ENCODE data around the gene PAWR.
"Not testable (repeated sequence)": the region's sequence is repeated elsewhere in the genome, so short reads cannot be mapped to it uniquely, and the experiment has no call there.

The PAWR gene

GRCh38 chr12:79686171-79686570 is 4.6 kb downstream of the PAWR start:
- DNase-seq, result no peak

DNA sequence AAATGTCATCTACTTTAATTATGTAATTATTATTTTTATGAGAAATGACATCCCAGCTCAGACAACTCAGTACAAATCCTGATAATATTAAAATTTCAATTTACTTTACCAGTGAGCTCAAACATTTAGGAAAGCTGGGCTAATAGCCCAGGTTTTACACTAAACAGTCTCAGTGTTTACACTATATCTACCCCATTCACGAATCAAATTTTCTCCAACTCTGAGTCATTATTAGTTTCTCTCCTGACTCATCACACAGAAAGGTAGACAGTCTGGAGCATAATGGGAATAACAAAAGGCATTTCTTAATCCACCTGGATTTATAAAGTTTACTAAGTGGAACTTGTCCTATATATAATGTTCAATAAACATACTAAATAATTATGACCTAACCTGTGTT is 5.7 kb downstream of the PAWR start:
- no peak for DNase-seq

GRCh38 chr12:79684338-79684737 is 6.4 kb downstream of the PAWR start:
- not testable (repeated sequence) for DNase-seq

DNA sequence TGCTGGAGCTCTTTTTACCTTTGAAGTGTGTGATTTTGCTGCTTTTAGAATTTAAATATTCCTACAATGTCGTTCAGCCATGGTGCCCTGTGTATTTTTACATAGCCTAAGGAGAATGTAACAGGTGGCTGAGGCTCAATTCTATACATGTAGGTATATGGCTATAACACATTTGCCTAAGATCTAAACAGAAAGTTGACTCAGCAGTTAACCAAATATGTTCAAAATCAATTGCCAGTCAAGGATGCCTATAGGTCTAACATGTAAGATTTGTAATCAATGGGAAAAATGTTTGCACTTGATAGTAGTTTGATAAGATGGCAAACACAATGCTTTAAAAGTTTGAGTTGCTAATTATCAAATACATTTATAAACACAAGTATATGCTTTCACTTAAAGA is 8.2 kb downstream of the PAWR start:
- no peak for DNase-seq

DNA sequence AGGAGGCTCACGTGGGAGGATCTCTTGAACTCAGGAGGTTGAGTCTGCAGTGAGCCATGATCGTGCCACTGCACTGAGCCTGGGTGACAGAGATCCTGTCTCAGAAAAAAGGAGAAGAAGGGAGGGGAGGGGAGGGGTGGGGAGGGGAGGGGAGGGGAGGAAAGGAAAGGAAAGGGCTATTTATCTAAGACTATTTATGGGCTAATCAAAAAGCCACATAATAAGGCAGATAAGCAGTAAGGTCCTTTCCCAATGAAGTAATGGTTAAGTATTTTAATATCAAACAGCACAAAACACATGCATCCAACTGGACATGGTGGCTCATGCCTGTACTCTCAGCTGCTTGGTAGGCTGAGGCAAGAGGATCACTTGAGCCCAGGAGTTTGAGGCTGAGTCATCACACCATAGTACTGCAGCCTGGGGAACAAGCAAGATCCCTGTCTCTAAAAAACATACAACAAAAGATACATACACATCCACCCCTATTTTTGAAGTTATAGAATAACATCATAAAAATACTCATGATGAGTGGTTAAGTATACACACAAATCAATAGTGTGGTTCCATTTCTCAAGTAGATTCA is 9.7 kb downstream of the PAWR start:
- DNase-seq, result no peak

DNA sequence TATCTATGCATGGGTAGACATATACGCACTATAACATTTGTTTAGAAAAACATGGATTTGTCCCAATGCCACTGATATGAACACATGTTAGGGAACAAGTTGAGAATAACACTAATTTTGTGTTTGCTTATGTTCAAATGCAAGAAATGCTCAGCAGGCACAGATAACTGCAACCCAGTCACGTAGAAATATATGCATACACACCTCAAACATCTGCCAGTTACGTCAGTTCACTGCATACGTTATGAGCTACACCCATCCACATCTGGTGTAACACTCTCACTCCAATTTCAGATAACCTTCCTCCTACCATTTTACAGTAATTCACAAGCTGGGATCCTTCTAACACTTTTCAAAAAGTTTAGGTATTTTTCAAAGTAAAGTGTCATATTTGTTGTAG is 10.7 kb downstream of the PAWR start:
- DNase-seq, result no peak

DNA sequence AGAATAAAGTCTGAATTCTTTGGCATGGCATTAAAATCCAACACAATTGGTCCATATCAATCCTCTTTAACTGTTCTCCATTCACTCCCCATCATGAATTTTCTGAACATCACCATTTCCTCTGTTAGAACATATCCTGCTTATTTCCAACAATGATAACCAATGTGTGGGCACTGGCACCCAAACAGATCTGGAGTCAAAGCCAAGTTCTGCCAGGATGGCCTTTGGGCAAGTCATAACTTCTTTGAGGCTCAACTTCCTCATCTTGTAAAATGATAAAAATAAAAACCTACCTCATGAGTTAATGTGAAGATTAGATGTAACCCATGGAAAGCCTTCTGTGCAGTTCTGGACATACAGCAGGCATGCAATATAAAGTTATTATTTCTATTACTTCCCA is 12.5 kb downstream of the PAWR start:
- no peak for DNase-seq

DNA sequence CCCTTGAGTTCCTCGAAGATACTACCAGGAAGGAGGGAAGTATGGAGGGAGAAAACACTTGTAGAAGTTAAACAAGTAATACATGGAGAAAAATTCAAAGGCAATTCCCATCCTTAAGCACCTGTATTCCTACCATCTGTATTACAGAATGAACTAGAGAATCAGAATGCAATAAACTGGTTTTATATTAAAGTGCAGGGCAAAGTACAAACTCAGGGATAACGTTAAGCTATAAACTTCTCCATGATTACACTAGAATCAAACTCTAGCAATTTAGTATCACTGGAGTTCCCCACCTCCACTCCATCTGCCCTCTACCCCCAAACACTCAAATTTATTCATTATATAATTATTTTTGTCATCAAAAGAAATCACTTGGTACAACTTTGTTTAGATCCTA is 13.1 kb downstream of the PAWR start:
- no peak for DNase-seq

GRCh38 chr12:79676579-79676978 is 14.2 kb downstream of the PAWR start:
- DNase-seq, result no peak

- no peak for DNase-seq
Measured at GRCh38 chr12:79674629-79675028, 16.1 kb downstream of the PAWR start.

GRCh38 chr12:79673354-79673753 is 17.4 kb downstream of the PAWR start:
- DNase-seq, result no peak

DNA sequence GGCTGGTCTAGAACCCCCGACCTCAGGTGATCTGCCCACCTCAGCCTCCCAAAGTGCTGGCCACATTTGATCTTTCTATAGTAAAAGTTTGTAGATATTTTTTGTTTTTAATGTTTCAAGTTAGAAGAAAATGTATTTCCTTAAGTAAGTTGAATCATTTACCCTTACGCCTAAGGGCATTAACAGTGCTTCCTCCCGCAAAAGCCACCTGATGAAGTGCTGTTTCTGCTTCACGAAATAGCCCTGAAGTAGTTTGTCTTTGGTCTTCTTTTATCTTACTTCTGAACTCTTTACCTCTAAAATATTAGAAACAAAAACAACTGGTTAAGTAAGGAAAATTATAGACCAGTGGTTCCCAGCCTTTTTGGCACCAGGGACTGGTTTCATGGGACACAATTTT is 22.7 kb downstream of the PAWR start:
- DNase-seq, result no peak

DNA sequence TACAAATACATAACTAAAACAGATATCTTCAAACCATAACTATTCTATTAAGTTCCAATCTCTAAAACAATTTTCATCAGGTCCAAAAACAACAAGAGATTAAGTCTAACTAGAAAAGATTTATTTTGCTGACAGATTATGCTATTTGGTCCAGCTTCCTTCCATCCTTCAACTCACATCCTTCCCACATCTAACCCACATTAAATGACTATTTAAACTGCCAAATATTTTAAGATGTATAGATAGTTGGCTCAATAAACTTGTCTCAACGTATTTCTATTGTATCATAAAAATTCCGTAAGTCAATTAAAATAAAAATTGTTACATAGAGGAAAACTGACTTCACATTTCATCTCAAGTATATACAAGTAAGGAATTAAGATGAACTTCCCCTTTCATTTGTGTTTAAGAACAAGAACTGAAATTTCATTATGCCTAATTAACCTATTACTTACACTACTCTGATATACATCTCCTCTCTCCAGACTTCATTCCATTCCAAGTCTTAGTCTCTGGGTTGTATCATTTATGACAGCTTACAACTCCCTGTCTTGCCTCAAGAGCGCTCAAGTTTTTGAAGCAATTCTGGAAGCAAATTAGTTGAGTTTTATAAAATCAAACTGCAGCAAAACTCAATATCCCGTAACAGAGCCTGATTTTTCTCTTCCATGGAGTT is 25.4 kb downstream of the PAWR start:
- DNase-seq, result no peak

- no peak for DNase-seq
Measured at GRCh38 chr12:79664518-79664917, 26.2 kb downstream of the PAWR start.

- no peak for DNase-seq
Measured at GRCh38 chr12:79662046-79662811, 28.5 kb downstream of the PAWR start.

- DNase-seq, result no peak
Measured at GRCh38 chr12:79661629-79662028, 29.1 kb downstream of the PAWR start.

DNA sequence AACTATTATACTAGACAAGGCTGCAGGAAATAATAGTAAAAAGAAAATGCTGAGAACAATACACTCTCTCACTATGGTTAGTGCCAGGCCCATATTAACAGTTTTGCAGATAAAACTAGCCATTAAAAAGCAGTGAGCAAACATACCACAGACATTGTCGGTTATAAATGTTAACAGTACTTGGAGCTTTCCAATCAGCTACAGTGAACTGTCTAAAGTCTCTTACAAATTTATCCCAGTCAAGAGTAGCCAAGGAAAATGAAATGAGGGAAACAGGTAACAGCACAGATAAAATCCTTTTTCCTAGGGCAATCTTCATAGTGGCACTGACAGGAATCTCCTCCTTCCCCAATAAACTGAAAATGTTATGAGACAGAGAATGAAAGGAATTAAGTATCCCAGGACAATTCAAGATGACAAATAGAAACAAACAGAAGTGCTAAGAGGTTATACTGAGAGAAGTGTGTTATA is 30.8 kb downstream of the PAWR start:
- DNase-seq, result no peak

GRCh38 chr12:79658221-79658620 is 32.5 kb downstream of the PAWR start:
- DNase-seq, result no peak

DNA sequence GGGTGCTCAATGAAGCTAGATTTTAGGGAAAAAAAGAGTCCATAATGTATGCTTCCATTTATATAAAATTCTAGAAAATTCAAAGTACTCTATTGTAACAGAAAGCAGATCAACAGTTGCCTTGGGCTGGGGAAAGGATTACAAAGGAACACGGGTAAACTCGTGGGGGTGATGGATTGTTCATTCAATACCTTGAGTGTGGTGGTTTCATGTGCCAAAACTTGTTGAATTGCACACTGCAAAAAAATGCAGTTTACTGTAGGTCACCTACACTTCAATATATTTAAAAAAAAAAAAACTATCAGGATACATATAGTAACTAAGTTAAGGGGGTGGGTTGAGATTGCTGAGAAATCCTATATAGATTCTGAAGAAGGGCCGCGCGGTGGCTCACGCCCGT is 33.6 kb downstream of the PAWR start:
- DNase-seq, result no peak

GRCh38 chr12:79655036-79655435 is 35.7 kb downstream of the PAWR start:
- DNase-seq, result peak in 1 of 2 experiments; percentile 33

GRCh38 chr12:79652521-79652920 is 38.2 kb downstream of the PAWR start:
- no peak for DNase-seq

GRCh38 chr12:79650440-79650839 is 40.3 kb downstream of the PAWR start:
- no peak for DNase-seq

- no peak for DNase-seq
Measured at GRCh38 chr12:79648881-79649280, 41.9 kb downstream of the PAWR start.

- DNase-seq, result not testable (repeated sequence)
Measured at GRCh38 chr12:79646843-79647242, 43.9 kb downstream of the PAWR start.

Data from NCI-H2081 (cell line).